Posterior vena cava (tissue), 2 donors: ENCODE data around the gene FGF9. TPM values are rescaled to one million over a fixed set of nuclear protein-coding genes. Genes with fewer than 3 reads are reported as not detected.

ENCODE experiments used
- DNase-seq: peaks from one replicate; pipeline ENCODE4 v3.0.0-alpha.2; 2020; ENCODE audit warnings: low spot score
- intact Hi-C, 2 donors: fragments of 100-400 bp; cut with DNase I; formaldehyde crosslinking; loops; one replicate each; pipeline versions ENCODE4 v1.14.1 to v1.14.2; 2022 to 2023
- total RNA-seq, 2 donors: library from RNA; stranded (reverse); fragmentation: NEBNext Ultra II Directional; extraction: Animal tissue kit (Norgen Biotek cat#: 25700); gene quantifications; one replicate each; pipeline ENCODE4 v1.2.1, GENCODE V29; 2021
- donor health status: DM: yes; HTN: yes; CAD: no.
- donor health status: DM: yes; HTN: yes; CAD: no.

FGF9 gene
- total RNA-seq, 2 donors from 2014 or later = 0.90 to 3.1 TPM

DNA sequence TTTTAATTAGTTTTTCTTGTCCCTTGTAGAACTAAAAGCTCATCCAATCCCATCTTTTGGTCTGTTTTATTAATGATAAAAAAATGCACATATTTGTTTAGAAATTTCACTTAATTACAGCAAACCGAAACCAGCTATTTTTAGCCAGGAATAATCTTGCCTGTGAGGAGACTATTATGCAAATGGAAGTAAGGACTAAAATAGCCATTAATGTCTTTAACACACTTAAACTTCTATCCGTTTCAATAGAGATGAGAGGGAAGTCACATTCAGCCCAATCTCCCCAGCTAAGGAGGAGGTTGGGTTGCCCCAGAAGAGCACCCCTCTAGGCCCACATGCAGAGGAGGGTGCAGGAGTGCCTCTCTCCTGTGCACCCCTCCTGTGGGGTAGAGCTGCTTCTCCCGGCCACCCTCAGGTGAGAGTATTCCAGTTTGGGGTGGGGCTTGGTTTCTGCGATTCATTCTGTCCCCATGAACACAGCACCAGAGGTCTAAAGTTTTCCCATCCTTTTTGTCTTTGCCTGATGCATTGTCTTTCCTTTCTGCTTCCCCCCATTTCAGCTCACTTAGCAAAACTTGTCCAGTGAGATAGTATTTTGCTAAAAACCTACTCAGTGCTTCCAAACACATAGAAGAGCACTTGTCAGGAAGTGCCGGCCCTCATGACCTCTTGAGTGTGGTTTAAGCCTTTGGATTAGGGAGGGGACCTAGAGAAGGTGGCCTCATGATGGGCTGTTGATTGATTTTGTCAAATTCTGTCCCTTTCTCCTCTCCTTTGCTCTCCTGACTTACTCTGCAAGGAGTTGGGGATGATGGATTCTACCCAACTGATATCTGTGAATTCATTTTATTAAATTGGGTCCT lies 28.2 kb downstream of the FGF9 start:
- DNase-seq = no peak
- intact Hi-C loops = no loop called here

DNA sequence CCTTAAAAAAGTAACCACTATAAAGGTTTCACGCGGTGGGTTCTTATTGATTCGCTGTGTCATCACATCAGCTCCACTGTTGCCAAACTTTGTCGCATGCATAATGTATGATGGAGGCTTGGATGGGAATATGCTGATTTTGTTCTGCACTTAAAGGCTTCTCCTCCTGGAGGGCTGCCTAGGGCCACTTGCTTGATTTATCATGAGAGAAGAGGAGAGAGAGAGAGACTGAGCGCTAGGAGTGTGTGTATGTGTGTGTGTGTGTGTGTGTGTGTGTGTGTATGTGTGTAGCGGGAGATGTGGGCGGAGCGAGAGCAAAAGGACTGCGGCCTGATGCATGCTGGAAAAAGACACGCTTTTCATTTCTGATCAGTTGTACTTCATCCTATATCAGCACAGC lies 30.6 kb downstream of the FGF9 start:
- no peak for DNase-seq
- intact Hi-C loops = no loop called here

DNA sequence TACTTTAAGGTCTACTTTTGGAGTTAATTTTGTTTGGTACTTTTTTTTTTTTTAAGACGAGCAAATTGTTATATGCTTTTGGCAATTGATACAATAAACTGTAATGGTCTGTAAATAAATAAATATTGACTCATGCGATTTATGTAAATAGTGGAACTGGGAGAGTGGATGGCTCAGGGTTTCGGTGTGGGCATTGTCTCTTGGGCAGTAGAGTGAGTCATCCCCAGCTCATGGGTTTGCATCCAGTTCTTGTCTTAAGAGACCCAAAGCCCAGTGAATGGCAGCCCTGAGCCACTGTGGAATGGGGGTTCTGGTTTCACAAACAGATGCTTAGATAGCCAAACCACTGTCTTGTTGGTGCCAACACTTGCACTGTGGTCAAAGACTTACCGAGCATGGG lies 33.0 kb downstream of the FGF9 start:
- intact Hi-C loops = no loop called here
- DNase-seq = no peak

DNA sequence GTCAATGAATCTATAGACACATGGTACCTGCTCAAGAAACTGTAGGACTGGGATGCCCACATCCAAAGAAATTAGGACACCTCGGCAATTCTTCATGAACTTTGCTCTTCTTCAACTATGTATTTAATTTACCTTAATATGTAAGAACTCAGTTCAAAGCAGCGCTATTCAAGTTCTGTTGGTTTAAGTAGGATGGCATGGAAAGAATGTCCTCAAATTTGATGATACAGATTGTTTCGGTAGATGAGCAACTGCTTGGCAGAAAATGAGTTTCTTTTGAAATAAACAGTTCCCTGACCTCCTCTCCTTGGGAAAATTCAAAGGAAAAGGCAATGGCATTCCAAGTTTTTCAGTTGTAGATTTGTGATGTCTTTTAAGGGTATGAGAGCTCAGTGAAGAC lies 36.7 kb downstream of the FGF9 start:
- no peak for DNase-seq
- intact Hi-C loops = no loop called here

DNA sequence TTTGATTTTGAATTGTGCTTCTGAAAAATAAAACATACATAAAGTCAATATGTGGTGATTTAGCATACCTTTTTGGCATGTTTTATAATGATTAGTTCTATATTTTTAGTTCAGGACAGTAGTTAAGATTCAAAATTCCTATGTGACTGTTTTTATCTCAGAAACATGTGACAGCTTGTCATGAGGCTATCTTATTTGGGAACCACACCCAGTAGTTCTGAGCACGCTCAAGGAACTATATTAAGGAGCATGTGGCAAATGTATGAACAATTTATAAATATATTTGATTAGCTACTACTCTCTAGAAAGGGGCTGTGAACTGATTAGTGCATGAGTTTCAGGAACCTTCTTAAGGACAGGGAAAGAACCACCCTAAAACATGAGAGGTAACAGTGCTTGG lies 38.8 kb downstream of the FGF9 start:
- DNase-seq = no peak
- intact Hi-C loops = no loop called here

GRCh38 chr13:21710163-21710562 lies 39.3 kb downstream of the FGF9 start:
- intact Hi-C loops = no loop called here

GRCh38 chr13:21717817-21718216 lies 46.9 kb downstream of the FGF9 start:
- DNase-seq = no peak
- intact Hi-C loops = no loop called here

More at GRCh38 chr13:21710163-21710562, 39.3 kb downstream of the FGF9 start:
- no peak for DNase-seq

DNA sequence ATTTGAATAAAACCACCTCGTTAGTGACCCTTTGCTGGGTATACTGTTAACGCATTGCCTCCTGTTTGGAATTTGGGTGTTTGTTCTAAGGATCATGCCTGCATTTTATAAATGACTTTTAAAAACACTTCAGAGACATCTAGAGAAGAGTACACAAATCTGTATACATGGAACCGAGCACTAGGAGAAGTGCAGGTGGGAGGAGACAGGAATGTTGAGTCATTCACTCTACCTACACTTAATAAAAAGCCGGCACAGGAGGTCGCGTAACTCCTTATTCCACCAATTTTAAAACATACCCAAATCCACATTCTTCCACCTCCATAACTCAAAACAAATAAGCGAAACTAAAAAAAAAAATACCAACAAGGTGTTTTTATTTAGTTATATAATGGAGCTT lies 48.6 kb downstream of the FGF9 start:
- no peak for DNase-seq
- intact Hi-C loops = no loop called here

GRCh38 chr13:21723807-21724505 lies 53.1 kb downstream of the FGF9 start:
- intact Hi-C loops = no loop called here

DNA sequence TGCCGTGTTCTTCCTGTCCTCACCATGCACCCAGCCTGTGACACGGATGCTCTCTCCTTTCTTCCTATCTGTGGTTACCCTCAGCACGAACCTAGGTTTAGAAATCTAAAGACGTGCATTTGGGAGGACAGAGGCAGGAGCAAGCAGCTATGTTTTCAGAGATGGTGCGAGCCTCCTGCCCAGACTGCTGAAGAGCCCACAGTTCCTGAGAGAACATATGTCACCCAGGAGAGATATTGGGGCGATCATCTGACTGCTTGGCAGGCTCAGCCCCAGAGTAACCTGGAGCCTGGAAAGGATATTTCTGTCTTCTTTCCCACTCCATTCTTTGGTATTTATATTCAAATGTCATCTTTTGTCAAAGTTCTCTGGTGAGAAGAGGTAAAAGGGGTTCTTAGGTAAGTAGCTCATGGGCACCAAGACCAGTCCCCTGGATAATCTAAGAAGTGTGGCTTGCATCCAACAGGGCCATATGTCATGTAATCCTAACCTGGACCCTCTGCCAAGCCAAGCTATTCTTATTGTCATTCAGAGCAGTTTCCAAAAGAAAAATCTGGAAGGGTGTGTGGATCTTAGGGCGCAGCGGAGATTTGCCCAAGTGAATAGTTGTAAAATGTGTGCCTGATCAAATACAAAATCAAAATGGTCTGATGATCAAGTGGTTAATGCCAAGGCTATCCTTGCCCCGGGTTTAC lies 59.5 kb downstream of the FGF9 start:
- DNase-seq = no peak
- intact Hi-C loops = no loop called here

More at GRCh38 chr13:21723807-21724505, 53.1 kb downstream of the FGF9 start:
- DNase-seq = no peak

- no peak for DNase-seq
- intact Hi-C loops = no loop called here
Observed at GRCh38 chr13:21733475-21734263, 62.8 kb downstream of the FGF9 start.

DNA sequence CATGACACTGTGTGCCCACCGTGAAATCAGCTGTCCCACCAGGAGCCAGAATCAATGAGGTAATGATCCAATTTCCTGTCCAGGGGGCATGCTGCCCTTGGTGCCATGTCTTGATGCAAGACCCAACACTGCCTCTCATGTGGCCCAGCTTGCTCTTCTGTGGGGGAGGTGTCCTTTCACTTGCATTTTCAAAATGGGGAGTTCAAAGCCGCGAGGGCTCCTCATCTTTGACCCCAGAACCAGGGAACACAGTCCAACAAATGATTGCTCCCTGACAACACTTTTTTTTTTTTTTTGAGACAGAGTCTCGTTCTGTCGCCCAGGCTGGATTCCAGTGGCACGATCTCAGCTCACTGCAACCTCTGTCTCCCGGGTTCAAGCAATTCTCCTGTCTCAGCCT lies 64.1 kb downstream of the FGF9 start:
- DNase-seq = no peak
- intact Hi-C loops = no loop called here

DNA sequence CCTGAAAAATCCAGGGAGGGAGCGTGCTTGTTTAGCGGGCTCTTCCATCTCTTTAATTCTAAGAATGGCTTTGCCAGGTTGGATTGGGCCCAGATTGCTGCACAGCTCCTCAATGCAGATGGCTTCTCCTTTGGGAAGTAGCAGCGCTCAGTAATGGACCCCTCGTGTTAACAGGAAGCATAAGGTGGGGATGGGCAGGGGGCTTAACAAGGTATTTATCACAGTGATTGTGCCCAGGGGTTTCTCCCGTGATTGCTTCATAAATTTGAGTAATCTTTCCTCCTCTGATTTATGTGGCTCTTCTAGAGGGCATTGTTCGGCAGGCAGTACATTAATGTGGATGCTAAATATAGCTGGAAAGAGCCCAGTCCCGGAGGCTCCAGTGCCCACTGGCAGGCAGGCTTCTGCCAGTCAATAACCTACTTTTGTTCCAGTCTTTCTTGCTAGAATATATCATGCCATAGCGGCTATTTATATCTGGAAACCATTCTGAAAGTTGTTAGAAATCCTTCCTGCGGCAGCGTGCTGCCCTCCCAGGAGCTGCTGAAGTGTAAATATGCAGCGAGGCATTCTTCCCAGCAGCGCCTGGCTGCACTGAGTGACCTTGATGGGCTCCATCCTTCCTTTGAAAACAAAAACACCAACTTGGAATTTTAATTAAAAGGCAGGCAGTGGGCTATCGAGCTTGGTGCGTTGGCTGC lies 65.0 kb downstream of the FGF9 start:
- no peak for DNase-seq
- intact Hi-C loops = no loop called here

DNA sequence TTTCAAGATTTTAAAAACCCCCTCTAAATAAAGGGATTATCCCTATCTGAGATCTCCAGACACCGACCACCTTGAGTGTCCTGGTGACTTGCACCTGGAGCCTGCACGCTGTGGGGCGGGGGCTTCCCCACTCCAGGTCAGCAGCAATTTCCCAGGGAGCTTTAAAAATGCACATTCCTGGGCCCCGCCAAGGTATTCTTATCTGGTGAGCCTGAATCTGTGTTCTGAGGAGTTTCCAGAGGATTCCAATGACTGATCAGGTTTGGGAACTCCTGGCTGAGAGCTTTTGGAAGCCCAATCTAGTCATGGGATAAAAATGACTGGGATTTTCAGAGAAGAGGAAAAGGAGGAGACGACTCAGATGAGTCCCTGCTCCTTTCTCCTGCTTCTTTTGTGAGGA lies 66.1 kb downstream of the FGF9 start:
- DNase-seq = no peak
- intact Hi-C loops = no loop called here

DNA sequence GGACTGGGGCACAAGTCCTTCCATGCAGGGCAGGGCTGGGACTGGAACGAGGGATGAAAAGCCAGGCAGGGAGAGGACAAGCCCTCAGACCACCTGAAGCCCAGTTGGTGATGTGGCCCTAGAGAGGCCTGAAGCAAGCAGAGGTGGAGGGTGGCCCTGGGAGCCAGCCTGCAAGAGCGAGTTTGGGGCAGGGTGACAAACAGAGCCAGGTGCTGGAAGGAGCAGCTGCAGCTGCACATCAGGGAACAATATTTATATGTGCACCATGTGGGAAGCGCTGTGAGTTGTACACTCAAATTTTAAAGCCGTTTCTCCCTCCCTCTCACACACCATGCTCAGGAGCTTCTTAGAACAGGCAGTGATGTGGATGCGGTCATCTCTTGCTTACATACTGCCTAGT lies 67.8 kb downstream of the FGF9 start:
- intact Hi-C loops = no loop called here
- DNase-seq = no peak

DNA sequence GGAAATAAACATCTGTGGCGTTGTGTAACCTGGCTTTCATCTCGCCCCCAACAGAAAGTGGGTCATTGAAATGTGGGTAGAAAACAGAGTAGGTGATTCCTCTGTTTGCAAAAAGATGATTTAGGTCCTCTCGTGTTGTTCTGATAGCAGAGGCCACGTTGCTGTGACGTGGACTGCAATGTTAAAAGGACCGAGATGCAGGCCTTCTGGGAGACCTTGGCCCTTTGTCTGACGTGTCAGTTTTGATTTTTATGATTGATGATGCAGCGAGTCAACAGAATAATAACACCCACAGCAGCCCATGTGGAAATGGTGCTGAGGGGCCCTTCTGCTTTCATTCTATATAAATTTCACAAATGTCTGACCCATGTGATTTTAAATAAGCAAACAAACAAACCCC lies 68.9 kb downstream of the FGF9 start:
- intact Hi-C loops = no loop called here
- DNase-seq = no peak

DNA sequence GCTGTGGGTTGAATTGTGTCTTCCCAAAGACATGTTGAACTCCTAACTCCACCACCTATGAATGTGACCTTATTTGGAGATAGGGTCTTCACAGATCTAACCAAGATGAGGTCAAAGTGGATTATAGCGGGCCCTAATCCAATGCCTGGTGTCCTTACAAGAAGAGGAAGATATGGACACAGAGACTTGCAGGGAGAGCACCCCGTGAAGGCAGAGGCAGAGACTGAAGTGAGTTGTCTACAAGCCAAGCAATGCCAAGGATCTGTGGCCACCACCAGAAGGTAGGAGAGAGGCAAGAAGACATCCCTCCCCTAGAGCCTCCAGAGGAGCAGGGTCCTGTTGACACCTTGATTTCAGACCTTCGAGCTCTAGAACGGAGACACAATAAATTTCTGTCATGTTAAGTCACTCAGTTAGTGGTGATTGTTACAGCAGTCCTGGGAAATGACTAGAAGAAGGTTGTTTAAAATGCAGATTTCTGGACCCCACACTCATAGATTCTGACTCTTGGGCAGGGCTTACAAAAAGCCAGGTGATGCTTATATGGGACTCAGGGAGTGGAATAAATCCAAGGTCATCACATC lies 70.6 kb downstream of the FGF9 start:
- intact Hi-C loops = no loop called here
- DNase-seq = no peak

DNA sequence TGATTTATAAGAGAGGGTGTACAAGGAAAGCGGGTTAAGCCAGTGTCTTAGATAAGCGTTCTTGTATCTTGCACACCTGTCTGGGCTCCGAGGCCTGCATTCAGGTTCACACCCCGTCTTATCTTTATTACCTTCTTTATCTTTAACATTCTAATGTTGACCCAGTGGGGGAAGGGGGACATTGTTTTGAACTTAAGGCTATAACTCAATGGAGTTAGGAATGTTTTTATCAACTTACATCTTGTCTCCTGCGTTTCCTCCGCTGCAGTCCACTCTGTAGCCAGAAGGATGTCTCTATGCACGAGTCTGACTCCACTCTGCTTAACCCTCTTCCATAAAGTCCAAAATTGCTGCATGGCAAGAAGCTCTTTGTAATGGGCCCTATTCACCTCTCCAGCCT lies 71.2 kb downstream of the FGF9 start:
- intact Hi-C loops = no loop called here
- DNase-seq = no peak

GRCh38 chr13:21744149-21744548 lies 73.3 kb downstream of the FGF9 start:
- DNase-seq = no peak
- intact Hi-C loops = no loop called here
